Bone marrow (tissue), 2 donors: Measurements from ENCODE around the gene MPZL2.
"Not testable (repeated sequence)": the region's sequence is repeated elsewhere in the genome, so short reads cannot be mapped to it uniquely, and the experiment has no call there.

Experiments used
- DNase-seq, 2 donors: peaks; one replicate each; lab custom pipeline; 2025; lab: John Stamatoyannopoulos, UW

The MPZL2 gene

GRCh38 chr11:118263695-118264568 is at the start of gene MPZL2:
MPZL2 (minus strand) TSS chr11:118264297; CDS start chr11:118264153, 144 bp downstream.
- no peak for DNase-seq

GRCh38 chr11:118313242-118313641 is 49.1 kb upstream of the MPZL2 start:
- no peak for DNase-seq

GRCh38 chr11:118312328-118312727 is 48.2 kb upstream of the MPZL2 start:
- peak in 1 of 2 donors; percentile 15 for DNase-seq

- DNase-seq: no peak
Measured at GRCh38 chr11:118311518-118311917, 47.4 kb upstream of the MPZL2 start.

- DNase-seq: no peak
Measured at GRCh38 chr11:118310781-118311485, 46.8 kb upstream of the MPZL2 start.

- no peak for DNase-seq
Measured at GRCh38 chr11:118310271-118310670, 46.2 kb upstream of the MPZL2 start.

GRCh38 chr11:118308995-118309528 is 45.0 kb upstream of the MPZL2 start:
- not testable (repeated sequence) for DNase-seq

- DNase-seq: no peak
Measured at GRCh38 chr11:118306556-118306955, 42.5 kb upstream of the MPZL2 start.

- no peak for DNase-seq
Measured at GRCh38 chr11:118305726-118306125, 41.6 kb upstream of the MPZL2 start.

GRCh38 chr11:118304568-118305248 is 40.6 kb upstream of the MPZL2 start, which contains the start of gene CD3E:
CD3E (plus strand) TSS chr11:118304730; CDS start chr11:118304953, 223 bp downstream.
- no peak for DNase-seq

- DNase-seq: peak in 1 of 2 donors; percentile 43
Measured at GRCh38 chr11:118304227-118304567, 40.1 kb upstream of the MPZL2 start.

- DNase-seq: no peak
Measured at GRCh38 chr11:118301600-118302195, 37.6 kb upstream of the MPZL2 start.

GRCh38 chr11:118295815-118296454 is 31.8 kb upstream of the MPZL2 start:
- DNase-seq: peak in 1 of 2 donors; percentile 51

- no peak for DNase-seq
Measured at GRCh38 chr11:118295199-118295598, 31.1 kb upstream of the MPZL2 start.

GRCh38 chr11:118294053-118294452 is 30.0 kb upstream of the MPZL2 start:
- DNase-seq: no peak

GRCh38 chr11:118291477-118292135 is 27.5 kb upstream of the MPZL2 start:
- DNase-seq: no peak

- DNase-seq: peak in 1 of 2 donors; percentile 24
Measured at GRCh38 chr11:118290923-118291322, 26.8 kb upstream of the MPZL2 start.

- DNase-seq: no peak
Measured at GRCh38 chr11:118289401-118289800, 25.3 kb upstream of the MPZL2 start.

- no peak for DNase-seq
Measured at GRCh38 chr11:118287006-118287405, 22.9 kb upstream of the MPZL2 start.

- DNase-seq: no peak
Measured at GRCh38 chr11:118286545-118286944, 22.4 kb upstream of the MPZL2 start.
